ENCODE data around the gene SPARCL1.

- TF ChIP-seq CTCF (IDR thresholded peaks at IDR 0.05) (no peak), POLR2A (IDR thresholded peaks at IDR 0.05; ENCODE audit: low read length) (no peak), RNF2 (IDR thresholded peaks at IDR 0.05; ENCODE audit: borderline replicate concordance, low read depth) (no peak), RARB (CRISPR knock-in tag; IDR thresholded peaks at IDR 0.05) (no peak)
Measured at GRCh38 chr4:87555773-87556619, 26.8 kb upstream of the SPARCL1 start.

All from A549 (cell line).